ENCODE results near the gene CDH13.

- TF ChIP-seq CTCF (IDR thresholded peaks at IDR 0.05) (no peak), POLR2A (IDR thresholded peaks at IDR 0.05) (no peak)
These were observed 1093.4 kb downstream of the CDH13 start for GRCh38 chr16:83720213-83720612.

All from body of pancreas (tissue), 4 donors.